ENCODE data around the gene SLC1A1. TPM values are rescaled to one million over a fixed set of nuclear protein-coding genes. Genes with fewer than 3 reads are reported as not detected.
"Not testable (repeated sequence)": the region's sequence is repeated elsewhere in the genome, so short reads cannot be mapped to it uniquely, and the experiment has no call there.

SLC1A1 gene
- total RNA-seq, 1 experiment from 2014 or later, result 8.5 TPM

- DNase-seq (ENCODE audit: low spot score); H3K4me3 Mint-ChIP-seq; ATAC-seq; POLR2A ChIA-PET; H3K27me3 Mint-ChIP-seq (ENCODE audit: low read depth); H3K27ac Mint-ChIP-seq: not testable (repeated sequence)
- peaks cover 21% of the 10 kb centered on the region for H3K9me3 Mint-ChIP-seq
- H3K4me1 Mint-ChIP-seq, result peaks cover 28% of the 10 kb centered on the region
- CTCF ChIA-PET, result interaction anchor here (1.1 to 1.5 kb wide), 3 partner anchors 9 to 45 kb away, joined by 3 to 12 read pairs (median 7); no protein-coding TSS in a partner anchor
- peaks cover 13% of the 10 kb centered on the region for H3K36me3 Mint-ChIP-seq
Observed at GRCh38 chr9:4530831-4531230, 40.6 kb downstream of the SLC1A1 start.

GRCh38 chr9:4531355-4531754, 41.1 kb downstream of the SLC1A1 start:
- ATAC-seq; POLR2A ChIA-PET; H3K27ac Mint-ChIP-seq; H3K27me3 Mint-ChIP-seq (ENCODE audit: low read depth); H3K4me3 Mint-ChIP-seq: not testable (repeated sequence)
- CTCF ChIA-PET, result interaction anchor here (0.6 to 1.5 kb wide), 4 partner anchors 9 to 46 kb away, joined by 3 to 12 read pairs (median 5); no protein-coding TSS in a partner anchor
- Mint-ChIP-seq H3K9me3 (peaks cover 25% of the 10 kb centered on the region), H3K4me1 (peaks cover 28% of the 10 kb centered on the region), H3K36me3 (peaks cover 18% of the 10 kb centered on the region)
- DNase-seq (ENCODE audit: low spot score), result peak; percentile 76
- TF ChIP-seq FOXP4 (CRISPR knock-in tag; IDR thresholded peaks at IDR 0.05), result 0 out of 2 replicates have a peak, but pooled peaks have one; percentile 44
- peak; percentile 58; the same call in 1 of the 2 replicates for TF ChIP-seq ZNF281 (CRISPR knock-in tag; IDR thresholded peaks at IDR 0.05)
- peak; percentile 71; the same call in 1 of the 2 replicates for TF ChIP-seq FOXK1 (CRISPR knock-in tag; IDR thresholded peaks at IDR 0.05)
- 0 out of 2 replicates have a peak, but pooled peaks have one; percentile 22 for TF ChIP-seq FOXP1 (CRISPR knock-in tag; IDR thresholded peaks at IDR 0.05; ENCODE audit: borderline replicate concordance)

- ATAC-seq; POLR2A ChIA-PET; H3K4me3 Mint-ChIP-seq; DNase-seq (ENCODE audit: low spot score); CTCF ChIA-PET; H3K27me3 Mint-ChIP-seq (ENCODE audit: low read depth); H3K27ac Mint-ChIP-seq: not testable (repeated sequence)
- H3K36me3 Mint-ChIP-seq, result peaks cover 18% of the 10 kb centered on the region
- peaks cover 25% of the 10 kb centered on the region for H3K4me1 Mint-ChIP-seq
- H3K9me3 Mint-ChIP-seq, result peaks cover 26% of the 10 kb centered on the region
Observed at GRCh38 chr9:4533881-4534280, 43.6 kb downstream of the SLC1A1 start.

- H3K4me3 Mint-ChIP-seq; POLR2A ChIA-PET; H3K4me1 Mint-ChIP-seq; H3K27ac Mint-ChIP-seq; DNase-seq (ENCODE audit: low spot score); H3K27me3 Mint-ChIP-seq (ENCODE audit: low read depth); CTCF ChIA-PET; ATAC-seq: not testable (repeated sequence)
- Mint-ChIP-seq H3K9me3 (peaks cover 25% of the 10 kb centered on the region), H3K36me3 (peaks cover 31% of the 10 kb centered on the region)
Observed at GRCh38 chr9:4536196-4536595, 45.9 kb downstream of the SLC1A1 start.

- TF ChIP-seq CREB1 (CRISPR knock-in tag; IDR thresholded peaks at IDR 0.05), result no peak
- TF ChIP-seq ESRRA (CRISPR knock-in tag; IDR thresholded peaks at IDR 0.05; ENCODE audit: borderline replicate concordance), result no peak
- no peak for TF ChIP-seq PRRX2 (CRISPR knock-in tag; IDR thresholded peaks at IDR 0.05)
Observed at GRCh38 chr9:4537581-4537980, 47.3 kb downstream of the SLC1A1 start.

More at GRCh38 chr9:4537581-4537980, 47.3 kb downstream of the SLC1A1 start:
- CTCF ChIA-PET, result interaction anchor here (1.3 kb wide), 1 partner anchor 12 kb away, joined by 7 read pairs; no protein-coding TSS in a partner anchor
- no peak overlapping the region for H3K4me3 Mint-ChIP-seq
- ATAC-seq, result no peak
- no peak for DNase-seq (ENCODE audit: low spot score)
- H3K36me3 Mint-ChIP-seq, result peaks cover 21% of the 10 kb centered on the region
- POLR2A ChIA-PET, result no interaction called here
- peaks cover 17% of the 10 kb centered on the region for H3K4me1 Mint-ChIP-seq
- no peak overlapping the region for H3K27ac Mint-ChIP-seq
- H3K27me3 Mint-ChIP-seq (ENCODE audit: low read depth), result no peaks in the 10 kb centered on the region; the same call in 1 of the 2 replicates
- H3K9me3 Mint-ChIP-seq, result peaks cover 20% of the 10 kb centered on the region
